K562 (cell line): ENCODE results near the gene MRPL40. TPM values are rescaled to one million over a fixed set of nuclear protein-coding genes. Genes with fewer than 3 reads are reported as not detected.

Source experiments
- ATF2 ChIP-seq: sonication (generic); formaldehyde crosslinking; IDR thresholded peaks from 2 replicates; pipeline ENCODE4 v1.8.1; 2022; ENCODE audit warnings: missing genetic modification reagents
- CREB3L1 ChIP-seq: fragments of 450-650 bp; IDR thresholded peaks from 2 replicates; pipeline ENCODE4 v1.6.1; 2014; ENCODE audit warnings: low read depth, mild to moderate bottlenecking, moderate library complexity, borderline replicate concordance
- HLTF ChIP-seq: fragments of 450-650 bp; IDR thresholded peaks from 2 replicates; pipeline ENCODE4 v1.6.1; 2016
- JUN ChIP-seq, 2 experiments: sonication (generic) in 1 of 2; formaldehyde crosslinking in 1 of 2; IDR thresholded peaks; 2 replicates each; pipeline versions ENCODE4 v1.6.1 to v1.8.0; 2012 to 2022; ENCODE audit warnings: borderline replicate concordance in 2 of 2, mild to moderate bottlenecking in 2 of 2, improper control_type of control experiment in 1 of 2, low read depth in 1 of 2, low read length in 1 of 2, missing genetic modification reagents in 1 of 2
- KDM5B ChIP-seq: fragments of 200-600 bp; sonication (generic); IDR thresholded peaks from 2 replicates; pipeline ENCODE4 v1.6.1; 2012; ENCODE audit warnings: low read depth, mild to moderate bottlenecking, moderate library complexity, low read length, control low read depth, inconsistent platforms; ENCODE audit not compliant: insufficient replicate concordance
- MAX ChIP-seq: sonication (generic); formaldehyde crosslinking; IDR thresholded peaks from 2 replicates; pipeline ENCODE4 v1.9.0; 2022; ENCODE audit warnings: mild to moderate bottlenecking, missing genetic modification reagents
- NR3C1 ChIP-seq: sonication (generic); formaldehyde crosslinking; IDR thresholded peaks from 2 replicates; pipeline ENCODE4 v1.8.1; 2022; ENCODE audit warnings: missing genetic modification reagents
- POLR2G ChIP-seq: fragments of 200-400 bp; formaldehyde crosslinking; IDR thresholded peaks from 2 replicates; pipeline ENCODE4 v1.6.1; 2017; ENCODE audit warnings: low read depth, mild to moderate bottlenecking, antibody characterized with exemption, low read length, moderate library complexity
- RBBP5 ChIP-seq: fragments of 200-600 bp; sonication (generic); IDR thresholded peaks from 2 replicates; pipeline ENCODE4 v1.6.1; 2012; ENCODE audit warnings: borderline replicate concordance, mild to moderate bottlenecking, low read length, control low read depth, inconsistent platforms; ENCODE audit not compliant: insufficient read depth, poor library complexity, severe bottlenecking
- RUNX1 ChIP-seq: sonication (generic); IDR thresholded peaks from 2 replicates; pipeline ENCODE4 v1.6.1; 2016; ENCODE audit warnings: antibody characterized with exemption, low read depth
- ZBTB11 ChIP-seq, 3 experiments: fragments of 200-800 bp in 1 of 3; fragments of 250-450 bp in 1 of 3; fragments of 450-650 bp in 1 of 3; sonication (Bioruptor Pico) in 1 of 3; sonication (Bioruptor generic) in 1 of 3; formaldehyde crosslinking in 1 of 3; IDR thresholded peaks; 2 replicates each; pipeline versions ENCODE4 v1.6.1 to v1.8.0; 2016 to 2022; ENCODE audit warnings: mild to moderate bottlenecking in 2 of 3, missing genetic modification characterization in 2 of 3, missing compliant biosample characterization in 1 of 3, moderate library complexity in 1 of 3
- ZNF57 ChIP-seq: fragments of 450-650 bp; formaldehyde crosslinking; IDR thresholded peaks from 2 replicates; pipeline ENCODE4 v1.4.0; 2020; ENCODE audit warnings: mild to moderate bottlenecking, moderate library complexity
- ZNF586 ChIP-seq: fragments of 450-650 bp; formaldehyde crosslinking; conservative IDR thresholded peaks from 2 replicates; pipeline ENCODE4 v1.4.0; 2020; ENCODE audit warnings: mild to moderate bottlenecking, moderate library complexity
- ZNF740 ChIP-seq, 3 experiments: fragments of 200-800 bp in 1 of 3; sonication (Bioruptor generic) in 1 of 3; sonication (generic) in 1 of 3; formaldehyde crosslinking in 1 of 3; IDR thresholded peaks; 2 replicates each; pipeline versions ENCODE4 v1.6.1 to v1.8.0; 2016 to 2022; ENCODE audit warnings: mild to moderate bottlenecking in 2 of 3, missing compliant biosample characterization in 2 of 3, missing genetic modification characterization in 2 of 3, missing genetic modification reagents in 1 of 3
- polyA plus RNA-seq, 8 experiments: library from polyadenylated mRNA; depleted of rRNA in 4 of 8; stranded (reverse) in 5 of 8; unstranded in 3 of 8; fragments of >200 nt; fragmentation: Nextera tagmentation in 2 of 8; fragmentation: Illumina TruSeq in 1 of 8; extraction: Ambion mirVana in 2 of 8; extraction: Trizol in 1 of 8; gene quantifications; 2 replicates each; pipeline versions ENCODE4 v1.2.1 to v1.2.3, GENCODE V29; 2011 to 2014; ENCODE audit warnings: inconsistent platforms in 1 of 8, missing spikeins in 1 of 8
- total RNA-seq, 7 experiments: library from RNA; depleted of rRNA in 6 of 7; stranded (reverse); fragments of >200 nt in 6 of 7; fragmentation: Illumina TruSeq in 2 of 7; extraction: Trizol in 2 of 7; gene quantifications; 2 replicates each; pipeline versions ENCODE4 v1.2.1 to v1.2.3, GENCODE V29; 2011 to 2021; ENCODE audit warnings: low replicate concordance in 1 of 7

The MRPL40 gene
- total and polyA plus RNA-seq, 9 of the 15 experiments (the other 6 are each of a cell fraction or from before 2014, with no cell fraction given): 132 to 652 (median 208) TPM

- TF ChIP-seq ZBTB11 (CRISPR knock-in tag; IDR thresholded peaks at IDR 0.05) (no peak), HLTF (no peak), ZNF740 (CRISPR knock-in tag; IDR thresholded peaks at IDR 0.05) (0 out of 2 replicates have a peak, but pooled peaks have one; percentile 22), ZNF740 (tag; IDR thresholded peaks at IDR 0.05) (no peak), CREB3L1 (no peak), RBBP5 (peak; percentile 27), POLR2G (0 out of 2 replicates have a peak, but pooled peaks have one; percentile 22), ZNF57 (CRISPR knock-in tag) (no peak), ATF2 (CRISPR knock-in tag) (peak; percentile 50; the same call in 1 of the 2 replicates), JUN (IDR thresholded peaks at IDR 0.05; ENCODE audit: borderline replicate concordance, low read depth, low read length) (no peak), JUN (CRISPR knock-in tag; IDR thresholded peaks at IDR 0.05; ENCODE audit: borderline replicate concordance) (0 out of 2 replicates have a peak, but pooled peaks have one; percentile 16), ZNF586 (CRISPR knock-in tag) (no peak), MAX (CRISPR knock-in tag) (peak; percentile 32; the same call in 1 of the 2 replicates), KDM5B (no peak), NR3C1 (CRISPR knock-in tag) (0 out of 2 replicates have a peak, but pooled peaks have one; percentile 67), RUNX1 (0 out of 2 replicates have a peak, but pooled peaks have one; percentile 50)
- TF ChIP-seq, all 486 proteins: peak for 17
Observed at GRCh38 chr22:19457828-19458428, 25.6 kb downstream of the MRPL40 start (continued).
